ENCODE results near the gene CD6.

DNA sequence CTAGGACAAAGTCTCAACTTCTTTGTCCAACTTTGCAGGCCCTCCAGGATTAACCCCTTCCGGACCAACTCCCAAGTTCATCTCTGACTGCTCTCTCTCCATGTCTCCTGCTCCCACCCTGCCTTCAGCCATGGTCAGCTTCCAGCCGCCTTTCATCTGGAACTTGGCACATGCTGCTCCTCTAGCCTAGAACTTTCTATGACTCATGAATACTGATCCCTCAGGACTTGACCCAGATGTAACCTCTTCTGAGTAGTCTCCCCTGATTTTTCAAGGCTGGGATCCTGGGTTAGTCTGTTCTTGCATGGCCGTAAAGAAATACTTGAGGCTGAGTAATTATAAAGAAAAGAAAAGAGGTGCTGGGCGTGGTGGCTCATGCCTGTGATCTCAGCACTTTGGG, 14.3 kb upstream of the CD6 start:
- TF ChIP-seq, protein P1, sequence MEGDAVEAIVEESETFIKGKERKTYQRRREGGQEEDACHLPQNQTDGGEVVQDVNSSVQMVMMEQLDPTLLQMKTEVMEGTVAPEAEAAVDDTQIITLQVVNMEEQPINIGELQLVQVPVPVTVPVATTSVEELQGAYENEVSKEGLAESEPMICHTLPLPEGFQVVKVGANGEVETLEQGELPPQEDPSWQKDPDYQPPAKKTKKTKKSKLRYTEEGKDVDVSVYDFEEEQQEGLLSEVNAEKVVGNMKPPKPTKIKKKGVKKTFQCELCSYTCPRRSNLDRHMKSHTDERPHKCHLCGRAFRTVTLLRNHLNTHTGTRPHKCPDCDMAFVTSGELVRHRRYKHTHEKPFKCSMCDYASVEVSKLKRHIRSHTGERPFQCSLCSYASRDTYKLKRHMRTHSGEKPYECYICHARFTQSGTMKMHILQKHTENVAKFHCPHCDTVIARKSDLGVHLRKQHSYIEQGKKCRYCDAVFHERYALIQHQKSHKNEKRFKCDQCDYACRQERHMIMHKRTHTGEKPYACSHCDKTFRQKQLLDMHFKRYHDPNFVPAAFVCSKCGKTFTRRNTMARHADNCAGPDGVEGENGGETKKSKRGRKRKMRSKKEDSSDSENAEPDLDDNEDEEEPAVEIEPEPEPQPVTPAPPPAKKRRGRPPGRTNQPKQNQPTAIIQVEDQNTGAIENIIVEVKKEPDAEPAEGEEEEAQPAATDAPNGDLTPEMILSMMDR (IDR thresholded peaks at IDR 0.05), result no peak
- TF ChIP-seq POLR2A (IDR thresholded peaks at IDR 0.05), result no peak

Measured in breast epithelium (tissue), 3 donors.